CD4-positive, alpha-beta T cell treated with Interleukin-4 for 4 hours (primary cell): ENCODE measurements around the gene ABHD3.
A peak's percentile ranks its signal among the peaks of the same experiment; 100 is the strongest.
"Not testable (repeated sequence)": the region's sequence is repeated elsewhere in the genome, so short reads cannot be mapped to it uniquely, and the experiment has no call there.

Experiments
- DNase-seq: peaks from one replicate; pipeline ENCODE4 v3.0.0-alpha.2; 2020

ABHD3 gene, protein sequence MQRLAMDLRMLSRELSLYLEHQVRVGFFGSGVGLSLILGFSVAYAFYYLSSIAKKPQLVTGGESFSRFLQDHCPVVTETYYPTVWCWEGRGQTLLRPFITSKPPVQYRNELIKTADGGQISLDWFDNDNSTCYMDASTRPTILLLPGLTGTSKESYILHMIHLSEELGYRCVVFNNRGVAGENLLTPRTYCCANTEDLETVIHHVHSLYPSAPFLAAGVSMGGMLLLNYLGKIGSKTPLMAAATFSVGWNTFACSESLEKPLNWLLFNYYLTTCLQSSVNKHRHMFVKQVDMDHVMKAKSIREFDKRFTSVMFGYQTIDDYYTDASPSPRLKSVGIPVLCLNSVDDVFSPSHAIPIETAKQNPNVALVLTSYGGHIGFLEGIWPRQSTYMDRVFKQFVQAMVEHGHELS

DNA sequence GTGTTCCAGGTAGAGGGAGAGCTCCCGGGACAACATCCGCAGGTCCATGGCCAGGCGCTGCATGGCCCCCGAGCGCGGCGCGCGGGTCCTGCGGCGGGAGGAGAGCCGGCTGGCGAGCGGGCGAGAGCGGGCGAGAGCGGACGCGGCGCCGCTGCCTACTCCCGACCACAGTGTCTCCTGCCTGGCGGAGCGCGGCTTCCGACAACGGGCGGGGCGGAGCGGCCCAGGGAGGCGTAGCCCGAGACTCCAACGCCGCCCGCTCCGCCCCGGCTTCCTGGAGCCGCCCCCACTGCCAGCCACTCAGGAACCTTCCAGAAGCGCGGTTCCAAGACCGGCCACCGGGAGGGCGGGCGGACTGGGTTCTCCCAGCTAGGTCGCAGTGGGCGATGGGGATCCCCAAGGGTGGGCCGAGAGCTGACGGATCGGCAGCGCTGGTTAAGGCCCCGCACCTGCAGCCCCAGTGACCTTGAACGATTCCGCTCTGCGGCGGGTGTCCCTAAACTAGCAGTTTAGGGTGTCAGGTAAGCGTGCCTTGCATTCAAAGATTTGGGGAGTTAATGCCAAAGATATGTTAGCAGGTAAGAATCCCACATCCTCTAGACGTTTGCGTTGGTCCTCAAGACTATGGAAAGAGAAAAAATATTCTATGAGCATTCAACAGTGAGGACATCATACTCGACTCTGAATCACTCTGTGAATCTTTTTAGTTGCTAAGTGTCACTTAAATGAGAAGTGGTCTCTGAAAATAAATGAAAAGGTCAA, at the start of gene ABHD3:
Gene ABHD3, minus strand, starts transcription at position 172 of the 762 bp plus-strand sequence. Its CDS starts 109 bp downstream, at position 63.
- peak; percentile 88 for DNase-seq

DNA sequence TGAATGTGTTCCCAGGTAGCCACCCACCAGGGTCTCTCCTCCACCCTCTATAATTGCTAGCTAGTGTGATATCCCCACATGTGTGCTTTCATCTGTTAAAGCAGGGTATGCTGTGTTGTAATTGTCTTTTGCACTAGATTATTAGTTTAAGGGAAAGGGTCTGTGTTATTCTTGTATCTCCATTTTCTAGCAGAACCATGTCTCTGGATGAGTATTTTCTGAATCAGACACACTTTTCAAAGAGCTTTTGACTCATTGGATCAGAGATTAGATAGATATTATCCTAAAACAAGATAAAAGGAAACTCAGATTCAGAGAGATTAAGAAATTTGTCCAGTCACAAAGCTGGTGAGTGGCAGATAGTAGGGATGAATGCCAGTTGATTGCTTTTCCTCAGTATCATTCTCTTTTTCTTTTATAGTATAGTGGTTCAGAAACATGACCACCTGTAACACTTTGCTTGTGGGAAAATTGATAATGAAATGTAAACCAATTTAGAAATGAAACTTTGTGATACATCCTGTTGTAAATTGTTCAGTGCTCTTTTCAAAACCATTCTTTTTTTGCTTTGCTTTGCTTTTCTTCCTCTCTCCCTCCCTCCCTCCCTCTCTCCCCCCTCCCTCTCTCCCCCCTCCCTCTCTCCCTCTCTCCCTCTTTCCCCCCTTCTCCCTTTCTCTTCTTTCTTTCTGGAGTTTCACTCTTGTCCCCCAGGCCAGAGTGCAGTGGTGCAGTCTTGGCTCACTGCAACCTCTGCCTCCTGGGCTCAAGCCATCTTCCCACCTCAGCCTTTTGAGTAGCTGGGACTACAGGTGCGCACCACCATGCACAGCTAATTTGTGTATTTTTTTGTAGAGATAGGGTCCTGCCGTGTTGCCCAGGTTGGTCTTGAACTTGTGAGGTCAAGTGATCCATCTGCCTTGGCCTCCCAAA, 43.5 kb upstream of the ABHD3 start:
- DNase-seq = no peak

DNA sequence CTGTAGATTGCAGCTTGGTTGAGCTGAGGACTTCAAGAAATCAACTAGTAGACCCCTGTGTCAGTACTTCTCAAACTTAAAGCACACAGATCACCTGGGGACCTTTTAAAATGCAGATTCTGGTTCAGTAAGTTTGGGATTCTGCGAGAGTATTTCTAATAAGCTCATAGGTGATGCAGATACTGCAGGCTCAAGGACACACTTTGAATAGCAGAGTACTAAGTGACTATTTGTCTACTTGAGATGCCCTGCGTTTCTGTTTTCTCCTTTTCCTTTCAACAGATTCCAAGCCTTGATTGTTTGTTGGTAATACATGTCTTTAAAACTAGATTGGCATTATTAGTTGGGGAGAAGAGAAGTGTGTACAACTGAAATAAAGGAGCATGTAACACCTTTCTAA, 42.7 kb upstream of the ABHD3 start:
- DNase-seq = no peak

DNA sequence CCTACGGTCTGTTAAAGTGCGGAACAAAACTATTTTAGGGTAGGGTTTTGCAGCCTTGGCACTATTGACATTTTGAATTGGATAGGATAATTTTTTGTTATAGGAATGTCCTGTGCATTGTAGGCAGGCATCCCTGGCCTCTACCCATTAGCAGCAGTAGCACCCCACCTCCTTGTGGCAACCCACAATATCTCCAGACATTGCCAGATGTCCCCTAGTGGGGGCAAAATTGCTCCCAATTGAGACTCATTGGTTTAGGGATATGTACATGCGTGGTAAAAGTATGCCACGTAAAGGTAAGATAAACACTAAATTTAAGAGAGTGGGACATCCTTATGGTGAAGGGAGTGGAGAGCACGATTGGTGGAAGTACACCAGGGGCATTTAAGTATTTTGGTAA, 40.7 kb upstream of the ABHD3 start:
- DNase-seq = no peak

DNA sequence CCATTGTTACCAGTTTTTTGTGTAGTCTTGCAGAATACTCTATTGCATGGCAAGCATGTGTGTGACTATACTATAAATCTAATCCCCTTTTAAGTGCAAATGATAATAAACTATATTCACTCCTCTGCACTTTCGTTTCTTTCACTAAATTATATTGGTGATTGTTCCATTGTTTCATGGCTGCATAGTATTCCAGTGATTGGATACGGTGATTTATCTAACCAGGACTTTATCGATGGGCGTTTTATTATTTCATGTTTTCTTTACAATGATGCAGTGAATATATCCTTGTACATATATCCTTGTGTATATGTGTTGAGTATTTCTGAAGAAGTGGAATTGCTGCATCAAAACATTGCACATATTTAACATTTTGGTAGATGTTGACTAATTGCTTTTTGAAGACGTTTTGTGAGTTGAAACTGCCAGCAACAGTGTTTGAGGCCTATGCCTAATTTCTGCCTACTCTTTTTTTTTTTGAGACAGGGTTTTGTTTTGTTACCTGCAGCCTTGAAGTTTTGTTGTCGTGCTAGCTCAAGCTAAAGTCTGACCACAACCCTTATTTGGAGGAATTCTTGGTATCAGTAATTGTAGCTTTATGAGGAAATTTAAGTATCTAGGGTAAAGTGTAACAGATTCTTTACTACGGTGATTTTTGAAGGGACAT, 38.7 kb upstream of the ABHD3 start:
- DNase-seq = peak; percentile 51

DNA sequence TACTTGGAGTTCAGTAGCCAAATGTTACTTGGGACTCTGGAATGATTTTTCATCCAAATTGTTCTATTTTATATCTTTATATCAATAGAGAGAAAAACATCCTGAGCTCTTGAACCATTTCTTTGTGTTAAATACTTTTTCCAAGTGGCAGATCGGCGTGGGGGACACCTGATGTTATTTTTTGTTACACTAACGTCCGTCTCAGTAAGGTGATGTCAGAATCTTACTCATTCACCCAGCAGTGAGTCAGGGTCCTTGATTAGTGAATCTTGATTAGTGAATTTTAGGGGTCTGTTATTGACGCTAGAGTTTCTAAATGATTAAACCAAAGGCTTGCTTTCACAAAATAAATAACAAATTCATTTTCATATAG, 37.7 kb upstream of the ABHD3 start:
- DNase-seq = peak; percentile 18

DNA sequence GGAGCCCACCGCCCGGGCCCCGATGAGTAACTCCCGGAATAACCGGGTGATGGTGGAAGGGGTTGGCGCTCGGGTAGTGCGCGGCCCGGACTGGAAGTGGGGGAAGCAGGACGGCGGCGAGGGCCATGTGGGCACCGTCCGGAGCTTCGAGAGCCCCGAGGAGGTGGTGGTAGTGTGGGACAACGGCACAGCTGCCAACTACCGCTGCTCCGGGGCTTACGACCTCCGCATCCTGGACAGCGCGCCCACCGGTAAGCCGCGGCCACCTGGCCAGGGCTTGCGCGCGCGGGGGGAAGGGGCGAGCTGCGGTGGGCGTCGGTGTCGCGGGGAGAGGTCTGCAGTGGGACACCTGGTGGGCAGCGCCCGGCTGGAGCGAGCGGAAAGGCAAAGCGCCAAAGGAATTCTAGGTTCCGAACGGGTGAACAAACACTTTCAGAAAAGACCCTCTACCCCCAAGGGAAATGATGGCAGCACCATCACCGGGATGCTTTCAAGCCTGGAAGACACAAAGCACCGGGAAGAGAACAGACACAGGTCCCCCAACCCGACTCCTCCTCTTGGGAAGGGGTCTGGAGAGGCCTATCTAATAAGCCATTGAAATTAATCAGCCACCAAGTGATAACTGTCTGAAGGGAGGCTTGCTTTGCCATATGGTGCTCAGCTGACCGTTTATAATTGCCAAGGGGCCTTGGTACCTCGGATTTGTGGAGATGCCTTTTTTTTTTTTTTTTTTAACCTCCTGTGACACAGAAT, 37.2 kb upstream of the ABHD3 start:
- no peak for DNase-seq

DNA sequence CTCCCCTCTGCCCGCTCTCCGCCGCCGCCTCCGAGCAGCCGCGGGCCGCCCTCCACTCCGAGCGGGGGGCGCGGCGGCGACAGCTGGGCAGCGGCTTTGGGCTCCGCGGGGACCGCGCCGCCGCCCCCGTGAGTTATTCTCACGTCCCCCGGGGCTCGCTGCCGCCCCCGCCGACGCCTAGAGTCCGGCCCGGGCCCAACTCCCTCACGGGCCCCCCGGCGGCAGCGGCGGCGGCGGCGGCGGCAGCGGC, 36.7 kb upstream of the ABHD3 start:
- no peak for DNase-seq

DNA sequence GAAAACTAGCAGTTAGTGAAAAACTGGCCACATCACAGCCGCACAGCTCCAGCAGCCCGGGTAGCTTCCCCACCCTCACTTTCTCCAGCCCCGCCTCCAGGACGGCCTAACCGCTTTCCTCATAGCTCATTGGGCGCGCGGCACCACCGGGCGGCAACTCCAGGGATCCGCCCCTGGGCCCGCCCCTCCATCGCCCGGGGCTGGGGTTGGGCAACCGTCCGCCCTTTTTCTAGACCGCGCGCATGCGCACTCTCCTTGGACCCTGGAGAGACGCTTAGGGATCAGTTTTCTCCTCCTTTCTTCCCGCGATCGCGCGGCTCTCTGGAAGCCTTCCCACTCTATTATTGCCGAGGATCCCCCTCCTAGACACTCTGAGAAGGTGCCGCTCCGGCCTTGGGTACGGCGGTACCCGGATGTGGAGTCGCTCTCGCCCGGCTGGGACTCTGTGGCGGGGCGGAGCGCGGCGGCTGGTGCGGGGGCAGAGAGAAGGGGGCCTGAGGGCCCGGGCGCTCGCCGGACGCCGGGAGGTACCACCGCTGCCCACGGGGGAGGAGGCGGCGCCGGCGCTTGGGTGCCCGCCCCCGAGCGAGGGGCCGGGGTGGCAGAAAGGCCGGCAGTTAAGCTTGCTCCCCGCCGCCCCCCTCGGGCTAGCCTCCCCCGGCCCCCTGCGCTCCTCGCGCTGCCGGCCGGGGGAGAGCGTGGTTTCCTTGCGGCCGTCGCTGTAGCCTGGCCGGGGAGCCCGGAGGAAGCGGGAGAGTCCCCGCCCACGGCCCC, 36.2 kb upstream of the ABHD3 start, which contains the start of gene MIB1:
Gene MIB1, plus strand, starts transcription at position 255 of the 774 bp plus-strand sequence. CDS start 792 bp downstream, outside the sequence.
- DNase-seq = peak; percentile 96

DNA sequence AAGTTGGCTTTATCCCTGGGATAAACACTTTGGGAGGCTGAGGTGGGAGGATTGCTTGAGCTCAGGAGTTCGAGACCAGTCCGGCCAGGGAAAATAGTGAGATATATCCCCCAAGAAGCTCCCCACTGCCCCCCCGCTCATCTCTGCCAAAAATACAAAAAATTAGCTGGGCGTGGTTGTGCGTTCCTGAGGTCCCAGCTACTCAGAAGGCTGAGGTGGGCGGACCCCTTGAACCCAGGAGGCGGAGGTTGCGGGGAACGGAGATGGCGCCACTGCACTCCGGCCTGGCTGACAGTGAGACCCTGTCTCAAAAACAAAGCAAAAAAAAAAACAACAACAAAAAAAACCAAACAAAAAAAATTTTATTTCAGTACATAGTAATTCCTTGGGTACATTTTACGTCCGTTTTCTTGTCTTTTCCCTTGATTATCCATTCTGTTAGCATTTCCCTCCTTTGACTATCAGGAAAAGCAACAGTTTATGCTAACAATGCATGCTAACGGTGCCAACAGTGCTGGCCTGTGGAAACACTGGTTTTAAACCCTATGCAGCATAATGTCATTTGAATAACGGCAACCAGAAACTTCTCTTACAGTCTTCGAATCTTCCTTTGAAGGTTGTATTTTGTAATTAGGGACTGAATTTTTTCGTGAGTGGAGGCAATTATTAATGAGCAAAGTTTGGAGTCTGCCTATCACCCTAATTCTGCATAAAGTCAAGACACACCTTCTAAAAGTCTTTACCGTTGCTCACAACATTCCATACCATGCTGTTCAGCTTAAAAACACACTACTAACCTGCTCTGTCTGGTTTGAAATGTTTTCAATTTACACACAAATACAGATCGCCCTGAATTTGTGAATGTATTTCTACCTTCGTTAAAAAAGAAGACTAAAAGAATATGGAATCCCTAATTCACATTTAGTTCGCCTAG, 35.3 kb upstream of the ABHD3 start:
- DNase-seq = no peak

DNA sequence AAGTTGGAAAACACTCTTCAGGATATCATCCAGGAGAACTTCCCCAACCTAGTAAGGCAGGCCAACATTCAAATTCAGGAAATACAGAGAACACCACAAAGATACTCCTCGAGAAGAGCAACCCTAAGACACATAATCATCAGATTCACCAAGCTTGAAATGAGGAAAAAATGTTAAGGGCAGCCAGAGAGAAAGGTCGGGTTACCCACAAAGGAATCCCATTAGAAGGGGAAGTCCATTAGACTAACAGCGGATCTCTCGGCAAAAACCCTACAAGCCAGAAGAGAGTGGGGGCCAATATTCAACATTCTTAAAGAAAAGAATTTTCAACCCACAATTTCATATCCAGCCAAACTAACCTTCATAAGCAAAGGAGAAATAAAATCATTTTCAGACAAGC, 32.4 kb upstream of the ABHD3 start:
- DNase-seq = not testable (repeated sequence)

DNA sequence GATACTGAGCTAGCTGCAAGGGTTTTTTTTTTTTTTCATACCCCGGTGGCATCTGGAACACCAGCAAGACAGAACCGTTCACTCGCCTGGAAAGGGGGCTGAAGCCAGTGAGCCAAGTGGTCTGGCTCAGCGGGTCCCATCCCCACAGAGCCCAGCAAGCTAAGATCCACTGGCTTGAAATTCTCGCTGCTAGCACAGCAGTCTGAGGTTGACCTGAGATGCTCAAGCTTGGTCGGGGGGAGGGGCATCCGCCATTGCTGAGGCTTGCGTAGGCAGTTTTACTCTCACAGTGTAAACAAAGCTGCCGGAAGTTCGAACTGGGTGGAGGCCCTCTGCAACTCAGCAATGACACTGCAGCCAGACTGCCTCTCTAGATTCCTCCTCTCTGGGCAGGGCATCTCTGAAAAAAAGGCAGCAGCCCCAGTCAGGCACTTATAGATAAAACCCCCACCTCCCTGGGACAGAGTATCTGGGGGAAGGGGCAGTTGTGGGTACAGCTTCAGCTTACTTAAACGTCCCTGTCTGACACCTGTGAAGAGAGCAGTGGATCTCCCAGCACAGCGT, 31.0 kb upstream of the ABHD3 start:
- peak; percentile 74 for DNase-seq

DNA sequence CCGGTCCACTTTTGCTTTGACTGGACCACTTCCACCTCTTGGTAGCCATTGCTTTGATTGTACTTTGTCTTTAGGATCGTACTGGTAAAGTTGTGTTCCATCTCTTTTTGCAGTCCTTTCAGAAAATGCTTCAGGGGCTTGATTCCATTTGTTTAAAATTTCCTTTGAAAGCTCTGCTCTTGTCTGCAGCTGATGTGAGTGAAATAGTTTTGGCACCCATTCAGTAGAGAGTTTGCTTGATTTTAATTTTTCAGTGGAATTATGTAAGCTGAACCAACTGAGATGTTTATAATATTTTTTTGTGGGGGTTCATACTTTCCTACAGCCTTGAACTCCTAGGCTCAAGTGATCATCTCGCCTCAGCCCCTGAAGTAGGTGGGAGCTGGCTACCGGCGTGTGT, 28.4 kb upstream of the ABHD3 start:
- no peak for DNase-seq

DNA sequence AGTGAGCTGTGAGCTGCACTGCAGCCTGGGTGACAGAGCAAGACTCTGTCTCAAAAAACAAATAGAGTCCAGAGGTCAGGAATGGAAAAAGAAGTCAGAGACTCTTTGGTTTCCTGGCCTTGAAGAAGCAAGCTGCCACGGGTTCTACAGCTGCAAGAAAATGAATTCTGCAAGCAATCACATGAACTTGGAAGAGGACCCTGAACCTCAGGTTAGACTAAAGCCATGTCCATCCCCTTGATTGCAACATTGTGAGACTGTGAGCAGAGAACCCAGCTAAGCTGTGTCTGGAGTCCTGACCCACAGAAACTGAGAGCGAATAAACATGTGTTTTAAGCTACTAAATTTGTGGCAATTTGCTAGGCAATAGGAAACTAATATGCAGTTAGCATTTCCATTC, 23.1 kb upstream of the ABHD3 start:
- no peak for DNase-seq

DNA sequence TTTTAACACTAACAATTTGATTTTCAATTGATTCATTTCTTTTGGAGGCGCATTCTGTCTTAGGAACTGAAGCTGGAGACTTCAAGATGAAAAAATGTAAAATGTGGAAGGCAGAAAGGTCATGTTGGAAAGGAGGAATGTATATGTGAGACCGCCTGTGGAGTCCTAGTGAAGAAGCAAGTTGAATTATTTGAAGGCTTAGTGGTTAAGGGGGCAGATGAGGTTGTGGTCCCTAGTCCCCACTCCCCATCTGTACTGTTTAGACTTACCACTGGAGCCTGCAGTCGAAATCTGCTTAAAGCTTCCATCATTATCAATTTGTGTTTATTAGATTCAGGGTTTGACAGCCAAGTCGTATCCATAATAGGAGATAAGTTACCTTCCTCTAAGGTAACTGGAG, 20.6 kb upstream of the ABHD3 start:
- DNase-seq = no peak

DNA sequence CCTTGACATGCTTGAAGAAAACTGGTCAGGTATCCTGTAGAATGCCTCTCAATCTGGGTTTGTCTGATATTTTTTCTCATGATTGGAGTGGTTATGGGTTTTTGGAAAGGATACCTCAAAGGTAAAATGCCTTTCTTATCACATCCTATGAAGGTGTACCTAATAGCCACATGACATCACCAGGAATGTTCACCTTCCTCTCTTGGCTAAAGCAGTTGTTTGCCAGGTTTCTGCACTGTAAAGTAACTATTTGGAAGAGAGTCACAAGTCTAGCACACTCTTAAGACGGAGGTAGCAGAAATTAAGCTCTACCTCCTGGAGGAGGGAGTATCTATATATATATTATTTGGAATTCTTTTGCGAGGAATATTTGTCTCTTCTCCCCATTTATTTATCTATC, 18.1 kb upstream of the ABHD3 start:
- DNase-seq = no peak

DNA sequence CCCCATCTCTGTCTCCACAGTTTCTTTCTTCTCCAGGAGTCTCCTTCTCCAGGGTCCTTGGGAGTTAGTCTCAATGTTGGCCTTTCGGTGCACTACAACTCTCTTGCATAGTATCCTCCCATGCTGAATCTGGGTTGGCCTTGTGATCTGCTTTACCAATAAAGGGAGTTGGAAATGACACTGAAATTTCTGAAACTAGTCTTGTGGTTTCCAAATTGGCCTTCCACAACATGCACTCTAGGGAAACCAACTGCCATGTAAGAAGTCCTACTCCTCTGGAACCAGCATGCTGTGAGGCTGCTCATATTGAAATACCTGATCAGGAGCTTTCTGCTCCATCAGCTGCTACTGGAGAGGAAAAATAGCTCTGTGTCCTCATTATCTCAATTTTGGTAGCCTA, 9.9 kb upstream of the ABHD3 start:
- DNase-seq = no peak

DNA sequence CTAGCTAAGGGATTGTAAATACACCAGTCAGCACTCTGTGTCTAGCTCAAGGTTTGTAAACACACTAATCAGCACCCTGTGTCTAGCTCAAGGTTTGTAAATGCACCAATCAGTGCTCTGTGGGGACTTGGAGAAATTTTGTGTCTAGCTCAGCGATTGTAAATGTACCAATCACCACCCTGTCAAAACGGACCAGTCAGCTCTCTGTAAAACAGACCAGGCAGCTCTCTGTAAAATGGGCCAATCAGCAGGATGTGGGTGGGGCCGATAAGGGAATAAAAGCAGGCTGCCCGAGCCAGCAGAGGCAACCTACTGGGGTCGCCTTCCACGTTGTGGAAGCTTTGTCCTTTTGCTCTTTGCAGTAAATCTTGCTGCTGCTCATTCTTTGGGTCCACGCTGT, 2.6 kb upstream of the ABHD3 start:
- DNase-seq = not testable (repeated sequence)

DNA sequence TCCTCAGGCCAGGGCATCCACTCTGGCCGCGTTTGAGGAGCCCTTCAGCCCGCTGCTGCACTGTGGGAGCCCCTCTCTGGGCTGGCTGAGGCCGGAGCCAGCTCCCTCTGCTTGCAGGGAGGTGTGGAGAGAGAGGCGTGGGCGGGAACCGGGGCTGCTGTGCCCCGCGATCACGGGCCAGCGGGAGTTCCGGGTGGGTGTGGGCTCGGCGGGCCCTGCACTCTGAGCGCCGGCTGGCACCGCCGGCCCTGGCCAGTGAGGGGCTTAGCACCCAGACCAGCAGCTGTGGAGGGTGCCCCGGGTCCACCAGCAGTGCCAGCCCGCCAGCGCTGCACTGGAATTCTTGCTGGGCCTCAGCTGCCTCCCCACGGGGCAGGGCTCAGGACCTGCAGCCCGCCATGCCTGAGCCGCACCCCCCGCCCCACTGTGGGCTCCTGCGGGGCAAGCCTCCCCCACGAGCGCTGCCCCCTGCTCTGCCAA, 1.9 kb upstream of the ABHD3 start:
- no peak for DNase-seq
